IMR-90 (cell line): ENCODE data around the gene MTOR. TPM values are rescaled to one million over a fixed set of nuclear protein-coding genes. Genes with fewer than 3 reads are reported as not detected.

Experiments used
- ATAC-seq: fragments of 200-7000 bp; cut with Tn5 transposase; 2 replicates; pipeline ENCODE4 v1.9.1; 2020; ENCODE audit warnings: low read depth, mild to moderate bottlenecking, moderate library complexity
- BruUV-seq: library from RNA; stranded (reverse); fragments of 400-500 nt; replicated peaks from 2 replicates; lab custom pipeline; 2021; lab: Mats Ljungman, UMichigan
- CTCF ChIA-PET: fragments of 300-600 bp; formaldehyde crosslinking; extraction: SDS; loops from one replicate; lab custom pipeline; 2021; ENCODE audit warnings: antibody characterized with exemption; lab: Yijun Ruan, JAX
- POLR2A ChIA-PET: fragments of 300-600 bp; sonication (Branson Sonifier 250); formaldehyde crosslinking; loops from one replicate; lab custom pipeline; 2022; ENCODE audit warnings: antibody characterized with exemption; ENCODE audit not compliant: unreplicated experiment; lab: Charles Lee
- DNase-seq: peaks from one replicate; pipeline ENCODE4 v3.0.0; 2013
- H2AFZ ChIP-seq: replicated peaks from 2 replicates; pipeline ENCODE3; 2013; ENCODE audit warnings: low read length, mild to moderate bottlenecking; ENCODE audit not compliant: poor library complexity
- H2AK5ac ChIP-seq: 2 replicates; pipeline ENCODE4 v1.6.1; 2013; ENCODE audit warnings: low read depth, low read length, inconsistent platforms
- H2AK9ac ChIP-seq: replicated peaks from 2 replicates; pipeline ENCODE3; 2013; ENCODE audit warnings: mild to moderate bottlenecking, low read depth, low read length, moderate library complexity; ENCODE audit not compliant: poor library complexity
- H2BK120ac ChIP-seq: 2 replicates; pipeline ENCODE4 v1.6.1; 2013; ENCODE audit warnings: low read depth, low read length, inconsistent platforms
- H2BK15ac ChIP-seq: 3 replicates; pipeline ENCODE4 v1.6.1; 2013; ENCODE audit warnings: low read depth, low read length, inconsistent platforms
- H2BK20ac ChIP-seq: 2 replicates; pipeline ENCODE4 v1.6.1; 2013; ENCODE audit warnings: low read depth, mild to moderate bottlenecking, inconsistent platforms, low read length, moderate library complexity
- H2BK5ac ChIP-seq: 2 replicates; pipeline ENCODE4 v1.6.1; 2013; ENCODE audit warnings: mild to moderate bottlenecking, low read depth, low read length, inconsistent platforms; ENCODE audit not compliant: poor library complexity, severe bottlenecking
- H3K14ac ChIP-seq: replicated peaks from 2 replicates; pipeline ENCODE4 v1.6.1; 2013; ENCODE audit warnings: low read depth, low read length, inconsistent platforms
- H3K18ac ChIP-seq: 2 replicates; pipeline ENCODE4 v1.6.1; 2013; ENCODE audit warnings: low read depth, low read length, control low read depth
- H3K23ac ChIP-seq: 2 replicates; pipeline ENCODE4 v1.6.1; 2013; ENCODE audit warnings: low read depth, low read length, inconsistent platforms
- H3K27ac ChIP-seq: 2 replicates; pipeline ENCODE4 v1.5.1; 2013; ENCODE audit warnings: mild to moderate bottlenecking, control low read depth, low read length; ENCODE audit not compliant: insufficient read depth
- H3K27me3 ChIP-seq: 2 replicates; pipeline ENCODE4 v1.6.1; 2013; ENCODE audit warnings: low read length; ENCODE audit not compliant: control insufficient read depth, insufficient read depth
- H3K36me3 ChIP-seq: 2 replicates; pipeline ENCODE4 v1.6.1; 2013; ENCODE audit warnings: low read length, mixed read lengths; ENCODE audit not compliant: control insufficient read depth, insufficient read depth
- H3K4ac ChIP-seq: 2 replicates; pipeline ENCODE4 v1.6.1; 2013; ENCODE audit warnings: low read depth, low read length, inconsistent platforms
- H3K4me1 ChIP-seq: 2 replicates; pipeline ENCODE4 v1.6.1; 2013; ENCODE audit warnings: low read length, mixed read lengths; ENCODE audit not compliant: control insufficient read depth, insufficient read depth
- H3K4me2 ChIP-seq: 2 replicates; pipeline ENCODE4 v1.6.1; 2013; ENCODE audit warnings: low read depth, mild to moderate bottlenecking, control low read depth, low read length, moderate library complexity
- H3K4me3 ChIP-seq: 2 replicates; pipeline ENCODE4 v1.5.1; 2013; ENCODE audit warnings: low read depth, mild to moderate bottlenecking, control low read depth, low read length, moderate library complexity; ENCODE audit not compliant: insufficient read depth
- H3K56ac ChIP-seq: 2 replicates; pipeline ENCODE4 v1.6.1; 2013; ENCODE audit warnings: low read length, inconsistent platforms; ENCODE audit not compliant: insufficient read depth; ENCODE audit errors: extremely low read depth
- H3K79me1 ChIP-seq, 2 experiments: 2 replicates each; pipeline ENCODE4 v1.6.1; 2013; ENCODE audit warnings: low read length in 2 of 2, inconsistent platforms in 1 of 2, low read depth in 1 of 2
- H3K9ac ChIP-seq: 2 replicates; pipeline ENCODE4 v1.6.1; 2013; ENCODE audit warnings: low read depth, low read length, control low read depth
- H3K9me1 ChIP-seq: 2 replicates; pipeline ENCODE4 v1.6.1; 2013; ENCODE audit warnings: low read length, inconsistent platforms; ENCODE audit not compliant: insufficient read depth
- H3K9me3 ChIP-seq: 2 replicates; pipeline ENCODE4 v1.6.1; 2013; ENCODE audit warnings: low read length; ENCODE audit not compliant: control insufficient read depth, insufficient read depth
- H4K20me1 ChIP-seq: 2 replicates; pipeline ENCODE4 v1.6.1; 2013; ENCODE audit warnings: low read length, inconsistent platforms; ENCODE audit not compliant: insufficient read depth
- H4K5ac ChIP-seq: 2 replicates; pipeline ENCODE4 v1.6.1; 2013; ENCODE audit warnings: mild to moderate bottlenecking, low read depth, low read length, control low read depth
- H4K8ac ChIP-seq, 2 experiments: 2 replicates each; pipeline ENCODE4 v1.6.1; 2013; ENCODE audit warnings: low read depth in 2 of 2, low read length in 2 of 2, control low read depth in 1 of 2, inconsistent platforms in 1 of 2
- H4K91ac ChIP-seq: 2 replicates; pipeline ENCODE4 v1.6.1; 2013; ENCODE audit warnings: low read depth, low read length, inconsistent platforms; ENCODE audit not compliant: insufficient read depth
- SMC3 ChIP-seq: fragments of 150-350 bp; IDR thresholded peaks from 2 replicates; pipeline ENCODE4 v1.6.1; 2016; ENCODE audit warnings: low read depth, mild to moderate bottlenecking, antibody characterized with exemption, low read length, moderate library complexity
- WGBS, 2 experiments: methylation state at CpG; one replicate each; pipeline versions ENCODE4 v1.1.5 to v1.1.7; 2013; ENCODE audit warnings: missing lambda C conversion rate in 2 of 2; ENCODE audit not compliant: insufficient read length in 1 of 2; ENCODE audit errors: extremely low coverage in 2 of 2; 5-methylcytosine and 5-hydroxymethylcytosine counted together
- dilution Hi-C: fragments of 300-500 bp; cut with HindIII; formaldehyde crosslinking; loops from one replicate; pipeline ENCODE4 v1.14.3; 2018; ENCODE audit warnings: low sequenced_read_pairs; ENCODE audit not compliant: unreplicated experiment
- in situ Hi-C: fragments of 300-500 bp; cut with MboI; formaldehyde crosslinking; loops from 3 replicates; pipeline ENCODE4 v1.14.3; 2019; ENCODE audit warnings: low sequenced_read_pairs, inconsistent platforms, mixed read lengths
- intact Hi-C: fragments of 100-400 bp; cut with micrococcal nuclease; formaldehyde crosslinking; loops from 2 replicates; pipeline ENCODE4 v1.10.0; 2022
- polyA plus RNA-seq, 3 experiments: library from polyadenylated mRNA; depleted of rRNA; stranded (reverse); fragments of >200 nt; gene quantifications; 2 replicates each; pipeline ENCODE4 v1.2.3, GENCODE V29; 2012; ENCODE audit warnings: low replicate concordance in 1 of 3
- total RNA-seq: library from RNA; depleted of rRNA; stranded (reverse); fragments of >200 nt; gene quantifications from 2 replicates; pipeline ENCODE4 v1.2.3, GENCODE V29; 2012
- TF ChIP-seq, protein P1 (sequence below): fragments of 150-350 bp; IDR thresholded peaks from 2 replicates; pipeline ENCODE4 v1.6.1; 2017; ENCODE audit warnings: mild to moderate bottlenecking, antibody characterized with exemption, low read length, low read depth

The MTOR gene
- total and polyA plus RNA-seq, 2 of the 4 experiments (the other 2 are of a cell fraction), result 19.2 to 36.7 TPM

DNA sequence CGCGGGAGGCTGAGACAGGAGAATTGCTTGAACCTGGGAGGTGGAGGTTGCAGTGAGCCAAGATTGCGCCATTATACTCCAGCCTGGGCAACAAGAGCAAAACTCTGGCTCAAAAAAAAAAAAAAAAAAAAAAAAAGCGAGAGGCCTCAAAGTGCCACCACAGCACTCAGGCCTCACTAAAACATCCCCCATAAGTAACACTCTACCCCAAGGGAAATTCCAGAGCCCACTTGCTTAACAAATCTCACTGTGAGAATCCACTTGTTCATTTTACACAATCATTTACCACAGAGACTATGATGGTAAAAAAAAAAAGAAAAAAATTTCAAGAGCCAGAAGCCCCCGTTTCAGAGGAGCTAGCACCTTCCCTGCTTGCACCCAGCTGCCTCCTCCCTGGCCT is 136.4 kb downstream of the MTOR start:
- Histone ChIP-seq H3K9me1 (no peaks in the 10 kb centered on the region), H3K4me2 (no peak overlapping the region), H2BK120ac (no peak overlapping the region), H2AK9ac (no peak overlapping the region), H2AFZ (no peak overlapping the region), H3K4me1 (no peaks in the 10 kb centered on the region), H2BK15ac (no peak overlapping the region), H4K5ac (no peak overlapping the region), H3K9me3 (no peaks in the 10 kb centered on the region), H3K27ac (no peak overlapping the region), H3K36me3 (peaks cover 68% of the 10 kb centered on the region), H3K14ac (no peak overlapping the region), H4K20me1 (no peaks in the 10 kb centered on the region), H3K79me1 (no peaks in the 10 kb centered on the region; a peak in 1 of 4 replicates), H2BK5ac (no peak overlapping the region), H4K91ac (no peak overlapping the region), H3K18ac (no peak overlapping the region), H3K56ac (no peak overlapping the region), H3K9ac (no peak overlapping the region), H3K23ac (no peak overlapping the region), H2AK5ac (no peak overlapping the region), H3K27me3 (no peaks in the 10 kb centered on the region), H2BK20ac (no peak overlapping the region), H4K8ac (no peak overlapping the region), H3K4me3 (no peak overlapping the region), H3K4ac (no peak overlapping the region)
- intact Hi-C loops, result no loop called here
- dilution Hi-C loops, result no loop called here
- ATAC-seq, result no peak
- no TSS peak for BruUV-seq
- ChIA-PET CTCF (no interaction called here), POLR2A (no interaction called here)
- in situ Hi-C loops, result no loop called here
- TF ChIP-seq, protein P1, sequence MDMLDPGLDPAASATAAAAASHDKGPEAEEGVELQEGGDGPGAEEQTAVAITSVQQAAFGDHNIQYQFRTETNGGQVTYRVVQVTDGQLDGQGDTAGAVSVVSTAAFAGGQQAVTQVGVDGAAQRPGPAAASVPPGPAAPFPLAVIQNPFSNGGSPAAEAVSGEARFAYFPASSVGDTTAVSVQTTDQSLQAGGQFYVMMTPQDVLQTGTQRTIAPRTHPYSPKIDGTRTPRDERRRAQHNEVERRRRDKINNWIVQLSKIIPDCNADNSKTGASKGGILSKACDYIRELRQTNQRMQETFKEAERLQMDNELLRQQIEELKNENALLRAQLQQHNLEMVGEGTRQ, result no peak
- no peak for TF ChIP-seq SMC3
- no peak for DNase-seq
- WGBS, 2 experiments, result no CpG with 5 or more reads among the region's 5 CpGs
